ENCODE measurements around the gene CTBS. TPM values are rescaled to one million over a fixed set of nuclear protein-coding genes. Genes with fewer than 3 reads are reported as not detected.
"Not testable (repeated sequence)": the region's sequence is repeated elsewhere in the genome, so short reads cannot be mapped to it uniquely, and the experiment has no call there.

CTBS gene
- total RNA-seq, 1 donor from 2014 or later: 5.0 TPM

DNA sequence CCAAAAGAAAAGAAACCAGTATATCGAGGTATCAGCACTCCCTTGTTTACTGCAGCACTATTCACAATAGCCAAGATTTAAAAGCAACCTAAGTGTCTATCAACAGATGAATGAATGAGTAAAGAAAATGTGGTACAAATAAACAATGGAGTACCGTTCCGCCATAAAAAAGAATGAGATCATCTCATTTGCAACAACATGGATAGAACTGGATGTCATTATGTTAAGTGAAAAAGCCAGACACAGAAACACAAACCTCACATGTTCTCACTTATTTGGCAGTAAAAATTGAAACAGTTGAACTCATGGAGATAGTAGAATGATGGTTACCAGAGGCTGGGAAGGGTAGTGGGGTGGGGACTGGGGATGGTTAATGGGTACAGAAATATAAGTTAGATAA lies 63.6 kb downstream of the CTBS start:
- ATAC-seq (ENCODE audit: poor library complexity) (no peak), DNase-seq (no peak)
- intact Hi-C loops (cut with DNase I): no loop called here

DNA sequence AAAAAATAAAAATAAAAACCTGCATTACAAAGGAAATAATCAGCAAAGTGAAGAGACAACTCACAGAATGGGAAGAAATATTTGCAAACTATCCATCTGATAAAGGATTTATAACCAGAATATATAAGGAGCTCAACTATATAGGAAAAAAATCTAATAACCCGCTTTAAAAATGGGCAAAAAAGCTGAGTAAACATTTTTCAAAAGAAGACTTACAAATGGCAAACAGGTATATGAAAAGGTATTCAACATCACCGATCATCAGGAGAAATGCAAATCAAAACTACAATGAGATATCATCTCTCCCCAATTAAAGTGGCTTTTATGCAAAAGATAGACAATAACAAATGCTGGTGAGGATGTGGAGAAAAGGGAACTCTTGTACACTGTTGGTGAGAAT lies 64.1 kb downstream of the CTBS start:
- no peak for ATAC-seq (ENCODE audit: poor library complexity)
- DNase-seq: no peak
- intact Hi-C loops (cut with DNase I): no loop called here

DNA sequence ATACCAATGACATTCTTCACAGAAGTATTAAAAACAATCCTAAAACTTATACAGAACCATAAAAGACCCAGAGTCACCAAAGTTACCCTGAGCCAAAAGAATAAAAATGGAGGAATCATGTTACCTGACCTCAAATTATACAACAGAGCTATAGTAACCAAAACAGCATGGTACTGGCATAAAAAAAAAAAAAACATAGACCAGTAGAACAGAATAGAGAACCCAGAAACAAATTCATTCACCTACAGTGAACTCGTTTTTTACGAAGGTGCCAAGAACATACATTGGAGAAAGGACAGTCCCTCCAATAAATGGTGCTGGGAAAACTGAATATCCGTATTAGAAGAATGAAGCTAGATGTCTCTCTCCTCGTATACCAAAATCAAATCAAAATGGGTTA lies 65.2 kb downstream of the CTBS start:
- no peak for ATAC-seq (ENCODE audit: poor library complexity)
- intact Hi-C loops (cut with DNase I): loop anchor here (5.0 kb wide), 1 partner anchor 63 kb away; the partner anchor contains the start of gene CTBS
- DNase-seq: no peak

DNA sequence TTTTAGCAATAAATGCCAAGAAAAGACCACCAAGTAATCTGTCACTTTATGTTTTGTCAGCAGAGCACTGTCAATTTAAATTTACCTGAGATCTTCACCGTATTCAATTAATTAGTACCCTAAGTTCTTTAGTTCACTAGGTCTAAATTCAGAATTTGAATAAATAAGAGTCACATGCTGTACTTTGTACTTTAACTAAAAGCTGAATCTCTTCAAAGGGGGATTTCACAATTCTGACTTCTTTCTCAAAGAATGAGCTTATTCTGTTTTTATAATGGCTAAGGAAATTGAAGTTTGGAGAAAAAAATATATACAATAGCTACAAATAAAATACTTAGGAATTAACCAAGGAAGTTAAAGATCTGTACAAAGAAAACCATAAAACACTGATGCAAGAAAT lies 65.7 kb downstream of the CTBS start:
- intact Hi-C loops (cut with DNase I): loop anchor here (5.0 kb wide), 1 partner anchor 64 kb away; the partner anchor contains the start of gene CTBS
- ATAC-seq (ENCODE audit: poor library complexity): no peak
- DNase-seq: no peak

DNA sequence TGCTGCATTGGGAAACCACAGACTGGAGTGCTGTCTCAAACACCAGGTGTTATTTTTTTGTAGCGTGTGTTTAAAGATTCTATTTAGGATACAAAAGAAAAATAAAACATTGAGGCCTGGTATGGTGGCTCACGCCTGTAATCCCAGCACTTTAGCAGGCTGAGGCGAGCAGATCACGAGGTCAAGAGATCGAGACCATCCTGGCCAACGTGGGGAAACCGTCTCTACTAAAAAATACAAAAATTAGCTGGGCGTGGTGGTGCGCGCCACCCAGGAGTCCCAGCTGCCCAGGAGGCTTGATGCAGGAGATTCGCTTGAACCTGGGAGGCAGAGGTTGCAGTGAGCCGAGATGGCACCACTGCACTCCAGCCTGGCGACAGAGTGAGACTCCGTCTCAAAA lies 66.4 kb downstream of the CTBS start:
- DNase-seq; ATAC-seq (ENCODE audit: poor library complexity): not testable (repeated sequence)
- intact Hi-C loops (cut with DNase I): loop anchor here (5.0 kb wide), 1 partner anchor 64 kb away; the partner anchor contains the start of gene CTBS

DNA sequence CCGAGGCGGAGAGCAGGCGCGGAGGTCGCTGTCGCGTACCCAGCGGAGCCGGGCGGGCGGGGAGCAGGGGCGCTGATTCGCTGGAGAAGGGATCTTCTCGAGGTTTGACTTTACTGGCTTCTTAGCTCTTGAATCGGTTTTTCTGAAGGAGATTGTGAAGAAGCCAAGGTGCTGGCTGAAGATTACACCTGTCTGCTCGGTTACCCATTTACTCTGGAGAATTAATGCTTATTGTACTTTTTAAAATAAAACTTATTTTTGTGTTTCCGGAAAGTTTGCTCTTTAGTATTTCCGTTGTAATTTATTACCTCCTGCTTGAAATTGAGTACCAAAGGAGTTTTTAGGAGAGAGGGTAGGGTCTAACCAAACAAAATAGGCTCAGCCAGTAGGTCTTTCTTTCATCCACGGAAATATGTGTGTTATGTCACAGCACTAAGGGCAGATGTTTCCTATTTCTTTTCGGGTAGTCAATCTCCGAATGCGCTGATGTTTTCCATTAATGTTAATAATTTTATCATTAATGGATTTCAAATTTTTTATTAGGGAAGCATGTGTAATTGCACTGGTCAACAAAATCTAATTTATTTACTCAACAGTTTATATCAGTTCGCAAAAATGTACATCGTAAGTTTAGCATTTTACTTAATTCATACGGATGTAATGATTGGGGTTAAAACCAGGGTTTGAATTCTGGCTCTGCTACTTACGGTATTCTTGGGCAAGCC lies 67.3 kb downstream of the CTBS start:
- DNase-seq (no peak), ATAC-seq (ENCODE audit: poor library complexity) (no peak)
- intact Hi-C loops (cut with DNase I): loop anchor here (5.0 kb wide), 1 partner anchor 65 kb away; the partner anchor contains the start of gene CTBS

DNA sequence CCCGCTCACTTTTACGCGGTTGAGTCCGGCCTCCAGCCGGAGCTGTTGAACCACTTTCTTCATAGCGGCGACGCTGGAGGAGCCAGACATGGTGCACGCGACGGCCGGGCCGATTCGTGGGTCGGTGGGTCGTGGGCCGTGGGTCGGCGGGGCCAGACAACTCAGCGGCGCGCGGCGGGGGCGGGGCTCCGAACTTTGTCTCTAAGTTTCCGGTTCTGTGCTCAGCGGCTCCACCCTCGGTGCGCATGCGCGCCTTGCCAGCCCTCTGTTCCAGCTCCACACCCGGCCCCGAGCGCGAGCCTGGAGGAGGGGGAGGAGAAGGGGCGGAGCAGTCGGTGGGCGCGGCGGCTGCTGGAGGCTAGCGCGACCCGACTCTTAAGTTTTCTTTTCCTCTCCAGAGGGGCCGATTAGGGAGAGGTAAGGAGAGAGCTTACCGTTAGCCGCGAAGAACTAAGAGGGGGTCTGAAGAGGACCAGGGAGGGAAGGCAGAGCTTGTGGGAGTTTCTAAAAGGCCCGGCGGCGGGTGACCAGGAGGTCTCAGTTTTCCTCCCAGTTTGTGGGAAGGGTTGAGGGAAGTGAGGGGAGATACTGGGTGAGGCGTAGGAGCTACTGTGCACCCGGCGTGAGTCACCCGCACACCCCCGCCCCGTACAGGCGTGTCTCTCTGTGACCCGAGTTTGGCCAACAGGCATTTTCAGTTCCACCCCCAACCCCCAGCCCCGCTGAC lies 68.1 kb downstream of the CTBS start, which contains the start of the genes GNG5 and SPATA1:
GNG5 (minus strand) TSS at position 580 of the 727 bp plus-strand sequence; CDS start at position 90, 490 bp downstream.
SPATA1 (plus strand) TSS at position 385 of the 727 bp plus-strand sequence. CDS start 9,974 bp downstream, outside the sequence.
- intact Hi-C loops (cut with DNase I): loop anchor here (5.0 kb wide), 1 partner anchor 66 kb away; the partner anchor contains the start of gene CTBS
- DNase-seq (peak; percentile 100), ATAC-seq (ENCODE audit: poor library complexity) (peak; percentile 96)

DNA sequence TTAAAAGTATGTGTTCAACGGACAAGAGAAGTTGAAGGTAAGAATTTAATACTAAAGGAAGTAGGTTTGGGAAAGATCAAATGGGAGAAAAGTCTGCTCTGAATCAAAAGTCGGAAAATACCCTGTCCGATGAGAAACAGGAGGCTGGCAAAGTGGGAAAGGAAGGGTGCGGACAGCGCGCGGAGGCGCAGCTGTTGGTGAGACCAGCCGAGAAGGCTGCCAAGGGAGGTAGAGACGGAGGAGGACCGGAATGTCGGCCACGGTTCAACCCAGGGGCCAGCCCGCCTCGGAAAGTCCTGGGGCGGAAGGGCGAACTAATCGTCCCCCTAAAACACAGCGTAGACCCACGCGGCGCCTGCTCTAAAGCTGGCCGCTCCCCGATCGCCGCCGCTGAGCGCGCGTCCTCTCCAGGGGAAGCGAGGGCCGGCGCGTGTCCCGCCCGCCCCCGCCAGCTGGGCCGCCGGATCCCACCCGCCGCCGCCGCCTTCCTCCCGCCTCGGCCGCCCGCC lies 68.7 kb downstream of the CTBS start:
- DNase-seq (no peak), ATAC-seq (ENCODE audit: poor library complexity) (peak; percentile 77)
- intact Hi-C loops (cut with DNase I): loop anchor here (5.0 kb wide), 1 partner anchor 67 kb away; the partner anchor contains the start of gene CTBS

DNA sequence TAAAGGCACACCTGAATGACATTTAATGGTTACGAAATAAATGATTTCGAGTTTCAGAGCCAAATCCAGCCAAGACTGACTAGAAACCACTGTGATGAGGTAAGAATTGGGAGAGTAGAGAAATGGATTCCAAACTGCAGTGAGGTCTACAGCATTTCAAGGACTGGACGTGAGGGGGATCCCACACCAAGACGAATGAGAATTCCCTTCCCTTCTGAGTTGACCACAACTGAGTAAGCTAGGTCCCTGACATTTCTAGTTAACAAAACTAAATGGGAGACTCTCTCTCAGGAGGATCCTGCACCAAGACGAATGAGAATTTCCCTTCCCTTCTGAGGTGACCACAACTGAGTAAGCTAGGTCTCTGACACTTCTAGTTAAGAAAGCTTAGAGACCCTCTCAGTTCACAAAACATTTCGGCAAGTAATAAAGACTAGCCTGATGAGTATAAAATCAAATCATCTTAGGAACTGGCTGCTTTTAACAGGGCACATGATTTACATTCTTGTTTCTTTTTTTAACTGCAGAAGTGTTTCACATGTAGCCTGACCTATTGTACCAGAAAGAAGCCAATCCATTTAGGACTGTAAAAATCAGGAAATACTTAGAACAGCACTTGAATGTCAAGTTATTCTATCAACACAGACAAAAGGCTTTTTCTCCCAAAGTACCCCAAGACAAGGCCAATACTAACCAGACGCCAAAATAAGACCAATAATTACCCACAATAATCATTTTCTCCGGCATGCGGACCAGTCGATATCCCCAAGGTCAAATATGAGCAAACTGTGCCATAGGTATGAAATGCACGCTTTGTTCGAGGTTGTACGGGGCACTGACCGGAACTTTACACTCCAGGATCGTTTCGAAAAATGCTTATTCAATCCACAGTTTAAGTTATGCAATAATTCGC lies 69.4 kb downstream of the CTBS start:
- intact Hi-C loops (cut with DNase I): loop anchor here (5.0 kb wide), 1 partner anchor 67 kb away; the partner anchor contains the start of gene CTBS
- ATAC-seq (ENCODE audit: poor library complexity) (no peak), DNase-seq (no peak)

DNA sequence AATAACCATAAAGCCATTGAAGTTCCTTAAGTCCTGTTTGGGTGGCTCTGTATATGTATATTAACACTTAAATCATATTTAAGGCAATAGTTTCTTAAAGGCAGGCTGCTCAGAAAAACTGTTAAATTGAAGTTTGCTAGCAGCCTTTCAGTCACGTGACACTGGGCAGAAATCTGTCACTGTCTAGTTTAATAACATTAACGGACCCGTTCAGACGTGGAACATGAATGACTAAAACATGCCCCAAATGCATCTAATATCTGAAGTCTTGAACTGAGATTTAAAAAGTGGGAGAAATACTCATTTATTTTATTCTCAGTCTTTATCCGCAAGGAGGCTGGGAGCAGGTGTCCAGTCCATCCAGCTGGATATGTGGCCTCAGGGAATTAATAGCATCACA lies 71.3 kb downstream of the CTBS start:
- intact Hi-C loops (cut with DNase I): no loop called here
- no peak for ATAC-seq (ENCODE audit: poor library complexity)
- no peak for DNase-seq

Other genes starting within 250 kb of the CTBS start
- gene DNASE2B, start 176.0 kb downstream of the CTBS start, total RNA-seq: not detected
- 29.9 TPM for gene RPF1, start 95.2 kb downstream of the CTBS start, total RNA-seq
- gene SPATA1, start 68.1 kb downstream of the CTBS start, total RNA-seq: 0.81 TPM
- gene GNG5, start 67.9 kb downstream of the CTBS start, total RNA-seq: 174 TPM
- gene SSX2IP, start 116.0 kb upstream of the CTBS start, total RNA-seq: 10.0 TPM

Measured in Right ventricle myocardium superior (tissue), 1 donor.